GM12865 (cell line): ENCODE results near the gene INSC.

Experiments used
- DNase-seq: peaks from one replicate; pipeline ENCODE4 v3.0.0; 2010; ENCODE audit warnings: low read depth
- H3K4me3 ChIP-seq: 2 replicates; pipeline ENCODE4 v1.5.1; 2011; ENCODE audit warnings: mild to moderate bottlenecking, low read depth, low read length, control low read depth
- TF ChIP-seq, protein P1 (sequence below): IDR thresholded peaks from 2 replicates; pipeline ENCODE4 v1.5.1; 2011; ENCODE audit warnings: low read length, control low read depth, low read depth, inconsistent platforms; ENCODE audit not compliant: insufficient read depth; ENCODE audit errors: missing control alignments

Gene INSC

DNA sequence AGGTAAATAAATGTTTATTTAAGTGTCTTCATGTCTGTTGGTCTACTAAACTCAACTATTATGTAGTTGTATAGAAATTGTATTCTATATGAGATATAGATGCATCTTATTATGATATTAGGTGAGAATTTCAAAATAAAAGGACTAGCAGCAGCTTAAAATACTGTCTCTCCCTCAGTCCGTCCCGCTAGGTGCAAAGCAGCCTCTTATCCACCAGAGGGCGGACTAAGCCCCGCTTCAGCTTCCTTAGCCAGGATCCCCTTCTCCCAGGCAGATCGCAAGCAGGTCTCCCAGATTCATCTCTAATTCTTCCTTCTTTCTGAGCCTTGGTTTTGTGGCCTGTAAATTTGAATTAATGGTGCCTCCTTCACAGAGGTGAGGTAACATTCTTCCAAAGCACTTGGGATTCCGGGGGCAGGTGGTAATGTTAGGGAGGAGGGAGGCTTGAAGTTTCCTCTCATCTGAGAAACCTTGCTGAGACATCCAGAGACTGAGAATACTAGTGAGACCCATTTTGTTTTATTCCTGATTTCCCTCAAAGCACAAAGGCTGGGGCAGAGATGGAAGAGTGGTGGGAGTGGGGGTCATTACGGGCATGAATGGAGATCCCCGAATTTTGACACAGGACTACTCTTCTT lies 13.5 kb upstream of the INSC start:
- TF ChIP-seq, protein P1, sequence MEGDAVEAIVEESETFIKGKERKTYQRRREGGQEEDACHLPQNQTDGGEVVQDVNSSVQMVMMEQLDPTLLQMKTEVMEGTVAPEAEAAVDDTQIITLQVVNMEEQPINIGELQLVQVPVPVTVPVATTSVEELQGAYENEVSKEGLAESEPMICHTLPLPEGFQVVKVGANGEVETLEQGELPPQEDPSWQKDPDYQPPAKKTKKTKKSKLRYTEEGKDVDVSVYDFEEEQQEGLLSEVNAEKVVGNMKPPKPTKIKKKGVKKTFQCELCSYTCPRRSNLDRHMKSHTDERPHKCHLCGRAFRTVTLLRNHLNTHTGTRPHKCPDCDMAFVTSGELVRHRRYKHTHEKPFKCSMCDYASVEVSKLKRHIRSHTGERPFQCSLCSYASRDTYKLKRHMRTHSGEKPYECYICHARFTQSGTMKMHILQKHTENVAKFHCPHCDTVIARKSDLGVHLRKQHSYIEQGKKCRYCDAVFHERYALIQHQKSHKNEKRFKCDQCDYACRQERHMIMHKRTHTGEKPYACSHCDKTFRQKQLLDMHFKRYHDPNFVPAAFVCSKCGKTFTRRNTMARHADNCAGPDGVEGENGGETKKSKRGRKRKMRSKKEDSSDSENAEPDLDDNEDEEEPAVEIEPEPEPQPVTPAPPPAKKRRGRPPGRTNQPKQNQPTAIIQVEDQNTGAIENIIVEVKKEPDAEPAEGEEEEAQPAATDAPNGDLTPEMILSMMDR, result peak; percentile 88
- peak; percentile 75 for DNase-seq
- no peak overlapping the region for H3K4me3 ChIP-seq

DNA sequence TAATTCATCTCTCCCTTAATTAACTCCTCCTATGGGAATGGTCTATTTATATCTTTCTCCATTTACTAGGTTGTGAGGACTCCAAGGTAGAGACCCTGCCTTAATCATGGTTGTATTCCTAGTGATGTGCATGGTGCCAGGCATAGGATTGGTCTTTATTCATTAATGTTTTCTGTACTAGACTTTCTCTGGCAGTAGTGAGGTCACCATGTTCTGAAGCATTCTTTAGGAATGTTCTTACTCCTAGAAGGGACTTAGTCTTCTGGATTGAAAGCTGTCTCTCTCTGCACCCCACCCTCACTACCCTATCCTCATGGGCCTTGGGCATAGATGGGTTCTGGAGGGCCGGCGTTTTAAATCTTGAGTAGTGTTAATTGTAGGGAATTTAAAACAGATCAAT lies 10.6 kb upstream of the INSC start:
- TF ChIP-seq, protein P1, result no peak
- no peak overlapping the region for H3K4me3 ChIP-seq
- no peak for DNase-seq

DNA sequence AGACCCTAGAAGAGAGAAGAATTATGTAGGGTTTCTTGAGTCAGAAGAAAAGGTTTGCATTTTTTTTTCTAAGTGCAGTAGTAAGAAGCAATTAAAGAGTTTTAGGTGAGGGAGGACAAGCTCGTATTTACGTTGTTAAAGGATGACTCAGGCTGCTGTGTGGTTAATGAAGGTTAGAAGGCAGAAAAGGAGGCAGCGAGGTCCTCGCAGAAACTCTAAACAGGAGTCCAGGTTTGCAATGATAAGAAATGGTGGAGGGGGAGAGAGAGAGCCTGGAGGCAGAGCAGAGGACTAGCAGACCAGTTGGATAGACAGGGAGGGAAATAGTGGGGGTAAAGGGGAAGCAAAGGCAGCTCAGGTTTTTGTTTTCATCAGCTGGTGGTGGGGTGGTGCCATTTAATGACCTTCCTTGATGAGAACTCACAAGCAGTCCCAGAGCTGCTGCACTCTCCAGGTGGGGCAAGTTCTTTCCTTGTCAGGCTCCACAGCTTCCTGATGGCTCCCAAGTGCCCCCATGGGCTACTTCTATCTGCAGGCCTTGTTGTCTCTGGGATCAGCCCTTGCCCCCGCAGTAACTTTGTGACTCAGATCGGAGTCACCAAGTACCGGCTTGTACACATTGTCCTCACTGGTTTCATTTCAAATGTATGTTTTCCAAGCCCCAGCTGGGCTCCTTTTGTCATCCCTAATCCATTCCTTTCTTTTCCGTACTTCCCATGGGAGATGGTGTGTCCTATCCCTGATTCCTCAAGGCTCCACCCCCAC lies 8.3 kb upstream of the INSC start:
- no peak for DNase-seq
- TF ChIP-seq, protein P1, result no peak
- no peak overlapping the region for H3K4me3 ChIP-seq

GRCh38 chr11:15107730-15108515 lies 6.8 kb upstream of the INSC start:
- DNase-seq, result peak; percentile 75
- TF ChIP-seq, protein P1, result no peak
- no peak overlapping the region for H3K4me3 ChIP-seq

DNA sequence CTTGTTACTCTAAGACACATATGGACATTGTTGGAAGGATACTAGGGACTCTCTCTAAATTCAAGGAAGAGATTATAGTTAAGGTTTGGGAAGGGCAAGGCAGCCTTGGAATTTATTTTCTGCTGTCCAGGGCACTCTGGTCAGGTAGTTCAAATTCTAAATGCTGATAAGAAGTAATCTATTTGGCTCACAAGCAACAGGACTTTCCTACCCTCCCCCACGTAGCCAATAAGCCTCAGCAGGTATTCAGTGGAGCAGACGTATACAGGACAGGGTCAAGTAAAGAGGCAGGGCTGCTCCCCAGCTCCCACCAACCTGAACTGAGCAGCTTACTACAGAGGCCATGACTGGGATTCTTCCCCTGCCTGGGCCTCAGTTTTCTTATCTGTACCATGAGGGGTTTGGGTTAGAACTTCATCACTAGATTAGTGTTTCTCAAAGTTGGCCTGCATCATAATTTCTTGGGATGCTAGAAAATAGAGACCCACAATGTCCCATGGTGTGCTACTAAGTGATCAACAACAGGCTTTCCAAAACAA lies 6.1 kb upstream of the INSC start:
- H3K4me3 ChIP-seq, result no peak overlapping the region
- TF ChIP-seq, protein P1, result no peak
- DNase-seq, result no peak

DNA sequence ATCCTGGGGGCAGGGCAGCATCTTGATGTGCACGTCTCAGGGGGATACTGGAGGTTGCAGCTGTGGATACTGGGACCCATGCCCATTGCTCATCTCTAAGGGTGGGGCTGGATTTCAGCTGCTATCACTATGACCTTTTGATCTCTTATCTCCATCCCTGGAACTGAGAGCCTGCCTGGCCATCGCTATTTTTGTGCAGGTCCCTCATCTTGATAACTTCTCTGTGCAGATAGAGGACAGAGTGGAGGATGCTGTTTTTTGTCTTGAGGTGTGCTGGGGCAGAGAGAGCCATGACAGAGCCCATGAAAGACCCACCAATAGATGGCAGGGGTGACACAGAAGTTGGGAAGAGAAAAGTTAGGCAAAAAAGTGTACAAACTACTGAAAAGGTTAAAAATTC lies 5.1 kb upstream of the INSC start:
- TF ChIP-seq, protein P1, result no peak
- no peak for DNase-seq
- H3K4me3 ChIP-seq, result no peak overlapping the region
